ENCODE results near the gene KRT84.
"Not testable (repeated sequence)": the region's sequence is repeated elsewhere in the genome, so short reads cannot be mapped to it uniquely, and the experiment has no call there.

Gene KRT84

GRCh38 chr12:52360106-52360662 lies 25.3 kb downstream of the KRT84 start:
- DNase-seq (ENCODE audit: low read depth) = no peak

- no peak for DNase-seq (ENCODE audit: low read depth)
Observed at GRCh38 chr12:52359621-52360061, 25.8 kb downstream of the KRT84 start.

GRCh38 chr12:52358575-52359350 lies 26.7 kb downstream of the KRT84 start:
- DNase-seq (ENCODE audit: low read depth) = no peak

GRCh38 chr12:52356762-52357580 lies 28.5 kb downstream of the KRT84 start:
- DNase-seq (ENCODE audit: low read depth) = no peak

- DNase-seq (ENCODE audit: low read depth) = no peak
Observed at GRCh38 chr12:52356031-52356761, 29.3 kb downstream of the KRT84 start.

- DNase-seq (ENCODE audit: low read depth) = no peak
Observed at GRCh38 chr12:52355176-52355575, 30.3 kb downstream of the KRT84 start.

GRCh38 chr12:52354200-52354599 lies 31.3 kb downstream of the KRT84 start:
- no peak for DNase-seq (ENCODE audit: low read depth)

GRCh38 chr12:52353766-52354165 lies 31.7 kb downstream of the KRT84 start:
- no peak for DNase-seq (ENCODE audit: low read depth)

GRCh38 chr12:52352951-52353350 lies 32.5 kb downstream of the KRT84 start:
- DNase-seq (ENCODE audit: low read depth) = no peak

GRCh38 chr12:52351196-52352059 lies 34.0 kb downstream of the KRT84 start:
- DNase-seq (ENCODE audit: low read depth) = peak; percentile 15

GRCh38 chr12:52350786-52351185 lies 34.7 kb downstream of the KRT84 start:
- no peak for DNase-seq (ENCODE audit: low read depth)

- no peak for DNase-seq (ENCODE audit: low read depth)
Observed at GRCh38 chr12:52350021-52350620, 35.3 kb downstream of the KRT84 start.

GRCh38 chr12:52349196-52349595 lies 36.3 kb downstream of the KRT84 start:
- DNase-seq (ENCODE audit: low read depth) = no peak

GRCh38 chr12:52347551-52348510 lies 37.6 kb downstream of the KRT84 start:
- no peak for DNase-seq (ENCODE audit: low read depth)

GRCh38 chr12:52347016-52347415 lies 38.4 kb downstream of the KRT84 start:
- no peak for DNase-seq (ENCODE audit: low read depth)

GRCh38 chr12:52346593-52346992 lies 38.9 kb downstream of the KRT84 start:
- no peak for DNase-seq (ENCODE audit: low read depth)

- not testable (repeated sequence) for DNase-seq (ENCODE audit: low read depth)
Observed at GRCh38 chr12:52345041-52345440, 40.4 kb downstream of the KRT84 start.

GRCh38 chr12:52344111-52344510 lies 41.3 kb downstream of the KRT84 start:
- no peak for DNase-seq (ENCODE audit: low read depth)

GRCh38 chr12:52343550-52343949 lies 41.9 kb downstream of the KRT84 start:
- DNase-seq (ENCODE audit: low read depth) = no peak

All from stimulated activated CD8-positive, alpha-beta memory T cell treated with anti-CD3 and anti-CD28 coated beads, Interleukin-15, amount 100 ng/mL, for 1 hour (primary cell).